GM13977 (cell line): ENCODE measurements around the gene S1PR5.
"Not testable (repeated sequence)": the region's sequence is repeated elsewhere in the genome, so short reads cannot be mapped to it uniquely, and the experiment has no call there.

ENCODE experiments used
- DNase-seq: peaks from one replicate; pipeline ENCODE4 v3.0.0; 2012; ENCODE audit warnings: low spot score
- in situ Hi-C: fragments of 300-500 bp; cut with MboI; formaldehyde crosslinking; loops from one replicate; pipeline ENCODE4 v1.12.0; 2022; ENCODE audit warnings: low sequenced_read_pairs, low pct_unique_long_range_greater_than_20kb, mixed read lengths, inconsistent platforms; ENCODE audit not compliant: unreplicated experiment
- TF ChIP-seq, protein P1 (sequence below): IDR thresholded peaks from 2 replicates; pipeline ENCODE4 v1.5.1; 2012; ENCODE audit warnings: mild to moderate bottlenecking, control low read depth; ENCODE audit not compliant: insufficient read depth; ENCODE audit errors: extremely low read depth, missing control alignments

S1PR5 gene

DNA sequence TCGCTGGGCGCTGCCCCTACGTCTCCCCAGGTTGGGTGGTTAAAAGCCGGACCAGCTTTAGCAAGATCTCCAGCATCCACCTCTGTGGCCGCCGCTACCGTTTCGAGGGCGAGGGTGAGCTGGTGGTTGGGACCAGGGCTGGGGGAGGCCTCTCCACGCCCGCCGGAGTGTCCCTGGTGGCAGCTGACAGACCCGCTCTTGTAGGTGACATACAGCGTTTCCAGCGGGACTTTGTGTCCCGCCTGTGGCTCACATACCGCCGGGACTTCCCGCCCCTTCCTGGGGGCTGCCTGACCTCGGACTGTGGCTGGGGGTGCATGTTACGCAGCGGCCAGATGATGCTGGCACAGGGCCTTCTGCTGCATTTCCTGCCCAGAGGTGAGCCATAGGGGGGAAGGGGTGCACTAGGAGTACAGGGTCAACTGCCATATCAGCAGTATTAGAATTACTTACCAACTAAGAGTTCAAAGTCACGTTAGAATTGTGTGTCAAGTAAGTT lies 27.6 kb upstream of the S1PR5 start:
- TF ChIP-seq, protein P1, sequence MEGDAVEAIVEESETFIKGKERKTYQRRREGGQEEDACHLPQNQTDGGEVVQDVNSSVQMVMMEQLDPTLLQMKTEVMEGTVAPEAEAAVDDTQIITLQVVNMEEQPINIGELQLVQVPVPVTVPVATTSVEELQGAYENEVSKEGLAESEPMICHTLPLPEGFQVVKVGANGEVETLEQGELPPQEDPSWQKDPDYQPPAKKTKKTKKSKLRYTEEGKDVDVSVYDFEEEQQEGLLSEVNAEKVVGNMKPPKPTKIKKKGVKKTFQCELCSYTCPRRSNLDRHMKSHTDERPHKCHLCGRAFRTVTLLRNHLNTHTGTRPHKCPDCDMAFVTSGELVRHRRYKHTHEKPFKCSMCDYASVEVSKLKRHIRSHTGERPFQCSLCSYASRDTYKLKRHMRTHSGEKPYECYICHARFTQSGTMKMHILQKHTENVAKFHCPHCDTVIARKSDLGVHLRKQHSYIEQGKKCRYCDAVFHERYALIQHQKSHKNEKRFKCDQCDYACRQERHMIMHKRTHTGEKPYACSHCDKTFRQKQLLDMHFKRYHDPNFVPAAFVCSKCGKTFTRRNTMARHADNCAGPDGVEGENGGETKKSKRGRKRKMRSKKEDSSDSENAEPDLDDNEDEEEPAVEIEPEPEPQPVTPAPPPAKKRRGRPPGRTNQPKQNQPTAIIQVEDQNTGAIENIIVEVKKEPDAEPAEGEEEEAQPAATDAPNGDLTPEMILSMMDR: no peak
- DNase-seq: peak; percentile 36
- in situ Hi-C loops: no loop called here

GRCh38 chr19:10544242-10544752 lies 27.1 kb upstream of the S1PR5 start:
- in situ Hi-C loops: no loop called here
- TF ChIP-seq, protein P1: no peak
- DNase-seq: peak; percentile 62

GRCh38 chr19:10543420-10544241 lies 26.4 kb upstream of the S1PR5 start, which contains the start of gene ATG4D:
Gene ATG4D (plus strand): TSS chr19:10543904. CDS start chr19:10544091, 187 bp downstream.
- DNase-seq: peak; percentile 99
- TF ChIP-seq, protein P1: no peak
- in situ Hi-C loops: no loop called here

GRCh38 chr19:10543059-10543419 lies 25.8 kb upstream of the S1PR5 start:
- TF ChIP-seq, protein P1: no peak
- DNase-seq: no peak
- in situ Hi-C loops: no loop called here

DNA sequence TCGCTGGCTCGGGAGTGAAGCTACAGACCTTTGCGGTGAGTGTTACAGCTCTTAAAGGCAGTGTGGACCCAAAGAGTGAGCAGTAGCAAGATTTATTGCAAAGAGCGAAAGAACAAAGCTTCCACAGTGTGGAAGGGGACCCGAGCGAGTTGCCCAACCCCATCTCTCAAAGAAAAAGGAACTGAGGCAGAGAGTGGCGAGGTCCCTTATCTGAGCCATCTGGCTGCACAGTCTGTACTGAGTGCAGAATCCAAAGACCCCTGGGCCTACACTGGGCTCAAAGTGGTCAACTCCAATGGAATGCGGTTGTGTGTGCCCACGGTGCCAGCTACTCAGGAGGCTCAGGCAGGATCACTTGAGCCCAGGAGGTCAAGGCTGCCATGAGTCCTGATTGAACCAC lies 21.8 kb upstream of the S1PR5 start:
- in situ Hi-C loops, DNase-seq: not testable (repeated sequence)

GRCh38 chr19:10538204-10538983 lies 21.1 kb upstream of the S1PR5 start:
- in situ Hi-C loops: no loop called here
- TF ChIP-seq, protein P1: no peak
- peak; percentile 10 for DNase-seq
